Duodenal mucosa (tissue), 2 donors: ENCODE data around the gene NFKB1.

ENCODE experiments used
- H3K27ac ChIP-seq: one replicate; pipeline ENCODE4 v1.7.0; 2013; ENCODE audit warnings: low read depth, low read length
- H3K27me3 ChIP-seq, 2 donors: one replicate each; pipeline ENCODE4 v1.7.0; 2013; ENCODE audit warnings: low read length in 2 of 2, control low read depth in 1 of 2; ENCODE audit not compliant: insufficient read depth in 2 of 2, control insufficient read depth in 1 of 2
- H3K36me3 ChIP-seq, 2 donors: one replicate each; pipeline ENCODE4 v1.7.0; 2013; ENCODE audit warnings: low read length in 2 of 2, control low read depth in 1 of 2; ENCODE audit not compliant: insufficient read depth in 2 of 2, control insufficient read depth in 1 of 2
- H3K4me1 ChIP-seq, 2 donors: one replicate each; pipeline ENCODE4 v1.7.0; 2013; ENCODE audit warnings: low read length in 2 of 2, control low read depth in 1 of 2; ENCODE audit not compliant: insufficient read depth in 2 of 2, control insufficient read depth in 1 of 2
- H3K4me3 ChIP-seq, 2 donors: one replicate each; pipeline ENCODE4 v1.7.0; 2013; ENCODE audit warnings: low read length in 2 of 2, low read depth in 1 of 2
- H3K9ac ChIP-seq, 2 donors: one replicate each; pipeline ENCODE4 v1.7.0; 2013; ENCODE audit warnings: low read length in 2 of 2, low read depth in 1 of 2
- H3K9me3 ChIP-seq, 2 donors: one replicate each; pipeline ENCODE4 v1.7.0; 2013; ENCODE audit warnings: low read length in 2 of 2, control low read depth in 1 of 2; ENCODE audit not compliant: control insufficient read depth in 1 of 2

Gene NFKB1

DNA sequence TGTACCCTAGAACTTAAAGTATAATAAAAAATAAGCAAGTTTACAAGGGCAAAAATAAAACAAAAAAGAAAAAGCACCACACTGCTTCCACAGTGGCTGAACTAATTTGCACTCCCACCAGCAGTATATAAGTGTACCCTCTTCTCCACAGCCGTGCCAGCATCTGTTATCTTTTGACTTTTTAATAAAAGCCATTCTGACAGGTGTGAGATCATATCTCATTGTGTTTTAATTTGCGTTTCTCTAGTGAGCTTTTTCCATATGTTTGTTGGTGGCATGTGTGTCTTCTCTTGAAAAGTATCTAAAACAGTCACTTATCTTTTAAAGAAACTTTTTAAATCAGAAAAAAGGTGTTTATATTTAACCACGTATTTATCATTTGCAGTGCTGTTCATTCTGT, 71.3 kb downstream of the NFKB1 start:
- H3K9me3 ChIP-seq = no peaks in the 10 kb centered on the region
- H3K27me3 ChIP-seq = no peaks in the 10 kb centered on the region
- peaks cover 0 to 6% of the 10 kb centered on the region in 2 donors for H3K4me1 ChIP-seq
- H3K4me3 ChIP-seq = no peak overlapping the region
- no peak overlapping the region for H3K27ac ChIP-seq
- no peak overlapping the region for H3K9ac ChIP-seq
- H3K36me3 ChIP-seq = peaks cover 9 to 10% of the 10 kb centered on the region in 2 donors

DNA sequence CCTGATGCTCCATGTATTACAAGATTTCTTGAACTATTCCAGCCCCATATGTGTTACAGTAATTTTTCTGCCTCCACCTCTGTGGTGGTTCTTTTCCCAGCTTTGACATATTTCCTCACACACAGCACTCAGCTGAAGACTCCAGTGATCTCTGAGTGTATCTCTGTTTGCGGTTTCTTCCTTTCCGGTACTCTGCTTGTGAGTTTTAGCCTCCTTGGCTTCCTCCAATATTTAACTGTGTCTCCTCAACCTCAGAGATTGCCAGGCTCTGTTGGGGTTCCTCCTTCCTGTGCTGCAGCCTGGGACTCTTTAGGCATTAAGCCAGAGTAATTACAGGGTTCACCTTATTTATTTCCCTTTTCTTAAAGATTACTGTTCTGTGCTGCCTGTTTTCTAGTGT, 73.2 kb downstream of the NFKB1 start:
- Histone ChIP-seq H3K36me3 (peaks cover 23 to 28% of the 10 kb centered on the region in 2 donors), H3K4me1 (no peaks in the 10 kb centered on the region), H3K9me3 (no peaks in the 10 kb centered on the region), H3K4me3 (no peak overlapping the region), H3K27ac (no peak overlapping the region), H3K27me3 (no peaks in the 10 kb centered on the region), H3K9ac (no peak overlapping the region)

DNA sequence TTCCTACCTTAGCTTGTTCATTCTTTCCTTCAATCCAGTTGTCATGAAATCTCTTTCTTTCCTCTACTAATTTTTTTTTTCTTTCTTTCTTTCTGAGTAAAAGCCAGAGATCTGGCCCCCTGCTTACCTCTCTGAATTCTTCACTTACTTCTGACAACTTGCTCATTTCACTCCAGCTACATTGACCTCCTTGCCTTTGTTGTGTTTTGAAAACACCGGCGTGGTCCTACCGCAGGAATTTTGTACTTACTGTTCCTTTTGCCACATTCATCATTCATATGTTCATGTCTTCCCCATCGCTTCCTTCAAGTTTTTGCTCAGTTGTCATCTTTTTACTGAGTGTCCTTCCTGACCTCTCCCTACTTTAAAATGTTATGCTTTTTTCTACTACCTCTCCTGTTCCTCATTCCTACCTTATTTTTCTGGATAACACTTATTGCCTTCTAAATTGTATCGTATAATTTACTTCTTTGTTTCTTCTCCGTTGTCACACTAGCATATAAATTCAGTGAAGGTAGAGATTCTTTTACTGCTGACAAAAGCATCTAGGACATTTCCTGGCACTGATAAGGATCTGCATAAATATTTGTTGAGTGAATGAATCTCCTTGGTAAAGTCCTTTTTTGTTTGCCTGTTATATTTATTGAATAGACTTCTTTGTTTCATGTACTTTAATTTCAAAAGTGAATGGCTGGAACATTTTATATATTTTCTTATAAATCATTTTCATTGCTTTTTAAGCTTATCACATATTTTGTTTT, 74.4 kb downstream of the NFKB1 start:
- Histone ChIP-seq H3K9ac (no peak overlapping the region), H3K27me3 (no peaks in the 10 kb centered on the region), H3K4me3 (no peak overlapping the region), H3K9me3 (no peaks in the 10 kb centered on the region), H3K27ac (no peak overlapping the region), H3K36me3 (peaks cover 22 to 30% of the 10 kb centered on the region in 2 donors), H3K4me1 (no peaks in the 10 kb centered on the region)

GRCh38 chr4:102578270-102578669, 77.1 kb downstream of the NFKB1 start:
- Histone ChIP-seq H3K9ac (no peak overlapping the region), H3K4me3 (no peak overlapping the region), H3K36me3 (peaks cover 30 to 51% of the 10 kb centered on the region in 2 donors), H3K27ac (no peak overlapping the region), H3K27me3 (no peaks in the 10 kb centered on the region), H3K9me3 (no peaks in the 10 kb centered on the region), H3K4me1 (no peaks in the 10 kb centered on the region)

DNA sequence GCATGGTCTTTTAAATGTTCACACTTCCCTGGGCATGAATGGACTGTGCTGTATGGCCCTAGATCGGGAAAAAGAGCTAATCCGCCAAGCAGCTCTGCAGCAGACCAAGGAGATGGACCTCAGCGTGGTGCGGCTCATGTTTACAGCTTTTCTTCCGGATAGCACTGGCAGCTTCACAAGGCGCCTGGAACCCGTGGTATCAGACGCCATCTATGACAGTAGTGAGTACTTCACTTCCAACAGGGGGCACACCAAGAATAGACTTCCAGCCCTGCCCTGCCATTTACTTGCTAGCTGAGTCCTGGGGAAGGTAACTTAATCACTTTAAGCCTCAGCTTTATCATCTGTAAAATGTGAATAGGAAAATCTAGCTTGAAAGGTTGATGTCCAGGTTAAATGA, 77.7 kb downstream of the NFKB1 start:
- H3K9ac ChIP-seq = no peak overlapping the region
- H3K27me3 ChIP-seq = no peaks in the 10 kb centered on the region
- no peaks in the 10 kb centered on the region for H3K9me3 ChIP-seq
- H3K36me3 ChIP-seq = peaks cover 31 to 56% of the 10 kb centered on the region in 2 donors
- H3K27ac ChIP-seq = no peak overlapping the region
- H3K4me3 ChIP-seq = no peak overlapping the region
- no peaks in the 10 kb centered on the region for H3K4me1 ChIP-seq

- Histone ChIP-seq H3K4me1 (no peaks in the 10 kb centered on the region), H3K4me3 (no peak overlapping the region), H3K9ac (no peak overlapping the region), H3K27me3 (no peaks in the 10 kb centered on the region), H3K36me3 (peaks cover 31 to 65% of the 10 kb centered on the region in 2 donors), H3K27ac (no peak overlapping the region), H3K9me3 (no peaks in the 10 kb centered on the region)
Observed at GRCh38 chr4:102579794-102580462, 78.8 kb downstream of the NFKB1 start.

GRCh38 chr4:102580463-102580842, 79.3 kb downstream of the NFKB1 start:
- no peaks in the 10 kb centered on the region for H3K4me1 ChIP-seq
- no peak overlapping the region for H3K27ac ChIP-seq
- H3K9me3 ChIP-seq = no peaks in the 10 kb centered on the region
- peaks cover 31 to 70% of the 10 kb centered on the region in 2 donors for H3K36me3 ChIP-seq
- H3K4me3 ChIP-seq = no peak overlapping the region
- H3K27me3 ChIP-seq = no peaks in the 10 kb centered on the region
- H3K9ac ChIP-seq = no peak overlapping the region

GRCh38 chr4:102584091-102584490, 82.9 kb downstream of the NFKB1 start:
- Histone ChIP-seq H3K4me1 (no peaks in the 10 kb centered on the region), H3K9ac (no peak overlapping the region), H3K9me3 (no peaks in the 10 kb centered on the region), H3K36me3 (peaks cover 16 to 62% of the 10 kb centered on the region in 2 donors), H3K27ac (no peak overlapping the region), H3K27me3 (no peaks in the 10 kb centered on the region), H3K4me3 (no peak overlapping the region)

DNA sequence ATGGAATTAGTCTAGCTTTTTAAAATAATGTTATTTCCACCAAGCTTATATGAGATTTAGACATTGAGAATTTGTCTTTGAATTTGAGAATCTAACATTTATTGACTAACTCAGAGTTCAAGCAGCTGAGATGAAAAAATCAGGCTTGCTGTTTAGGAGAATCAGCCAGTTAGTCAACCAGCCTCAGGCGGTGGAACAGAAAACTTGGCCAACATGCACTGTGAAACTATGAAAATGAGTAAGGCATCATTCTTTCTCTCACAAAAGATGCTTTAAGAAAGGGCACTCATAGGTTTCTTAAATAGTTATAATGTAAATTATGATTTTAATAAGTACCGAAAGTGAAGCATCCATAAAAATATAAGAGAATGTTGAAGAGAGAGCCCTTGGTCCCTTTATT, 84.2 kb downstream of the NFKB1 start:
- Histone ChIP-seq H3K9ac (no peak overlapping the region), H3K4me3 (no peak overlapping the region), H3K4me1 (no peaks in the 10 kb centered on the region), H3K9me3 (no peaks in the 10 kb centered on the region), H3K27me3 (no peaks in the 10 kb centered on the region), H3K36me3 (peaks cover 14 to 63% of the 10 kb centered on the region in 2 donors), H3K27ac (no peak overlapping the region)

DNA sequence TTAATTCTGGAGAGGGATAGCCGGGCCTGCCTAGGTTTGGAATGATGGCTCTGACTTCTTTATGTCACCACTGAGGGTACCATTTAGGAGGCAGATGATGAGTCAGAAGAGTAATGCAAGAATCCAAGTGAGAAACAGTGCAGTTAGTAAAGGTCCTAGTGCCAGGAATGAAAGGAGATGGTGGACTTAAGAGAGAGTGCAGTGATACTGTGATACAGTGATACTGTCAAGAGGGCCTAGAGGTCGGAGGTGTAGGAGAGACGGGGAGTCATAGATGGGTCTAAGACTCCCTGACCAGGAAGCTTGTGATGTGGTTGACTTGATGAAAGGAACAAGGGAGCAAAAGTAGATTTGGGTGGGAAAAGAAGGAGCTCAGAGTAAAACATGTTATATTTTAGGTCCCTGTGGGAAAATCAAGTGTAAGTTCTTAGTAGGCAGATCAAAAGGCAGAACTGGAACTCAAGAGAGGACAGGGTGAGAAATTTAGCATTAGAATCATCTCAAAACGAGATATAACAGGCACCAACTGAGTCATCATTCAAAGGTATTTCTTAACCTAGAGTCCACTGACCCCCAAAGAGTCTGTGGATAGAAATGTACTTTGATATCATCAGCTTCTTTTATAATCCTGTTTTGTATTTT, 85.0 kb downstream of the NFKB1 start:
- peaks cover 13 to 59% of the 10 kb centered on the region in 2 donors for H3K36me3 ChIP-seq
- H3K27ac ChIP-seq = no peak overlapping the region
- no peaks in the 10 kb centered on the region for H3K4me1 ChIP-seq
- no peak overlapping the region for H3K9ac ChIP-seq
- H3K27me3 ChIP-seq = no peaks in the 10 kb centered on the region
- H3K4me3 ChIP-seq = no peak overlapping the region
- H3K9me3 ChIP-seq = peaks cover 0 to 3% of the 10 kb centered on the region in 2 donors
